H7 (cell line): ENCODE measurements around the gene ADGRF3. TPM values are rescaled to one million over a fixed set of nuclear protein-coding genes. Genes with fewer than 3 reads are reported as not detected.
A peak's percentile ranks its signal among the peaks of the same experiment; 100 is the strongest.
"Not testable (repeated sequence)": the region's sequence is repeated elsewhere in the genome, so short reads cannot be mapped to it uniquely, and the experiment has no call there.

Experiments used
- DNase-seq: peaks from one replicate; pipeline ENCODE4 v3.0.0; 2012
- H3K27me3 ChIP-seq: 2 replicates; pipeline ENCODE4 v1.6.0; 2011; ENCODE audit warnings: mild to moderate bottlenecking, low read length; ENCODE audit not compliant: control insufficient read depth, insufficient read depth
- H3K36me3 ChIP-seq: replicated peaks from 2 replicates; pipeline ENCODE4 v1.5.1; 2011; ENCODE audit warnings: low read length; ENCODE audit not compliant: control insufficient read depth, insufficient read depth
- H3K4me3 ChIP-seq: 2 replicates; pipeline ENCODE4 v1.5.1; 2011; ENCODE audit warnings: low read depth, mild to moderate bottlenecking, control low read depth, low read length, moderate library complexity; ENCODE audit not compliant: insufficient read depth
- total RNA-seq: library from RNA; depleted of rRNA; stranded (reverse); fragments of >200 nt; shearing (Covaris generic); gene quantifications from 2 replicates; pipeline ENCODE4 v1.2.3, GENCODE V29; 2014

Gene ADGRF3
- total RNA-seq, 1 experiment from 2014 or later: not detected

- DNase-seq: no peak
- H3K27me3 ChIP-seq: no peaks in the 10 kb centered on the region
- no peaks in the 10 kb centered on the region for H3K36me3 ChIP-seq
- no peak overlapping the region for H3K4me3 ChIP-seq
Measured at GRCh38 chr2:26316845-26317244, 29.7 kb downstream of the ADGRF3 start.

- H3K27me3 ChIP-seq: no peaks in the 10 kb centered on the region
- no peak overlapping the region for H3K4me3 ChIP-seq
- no peaks in the 10 kb centered on the region for H3K36me3 ChIP-seq
- peak; percentile 65 for DNase-seq
Measured at GRCh38 chr2:26316041-26316440, 30.5 kb downstream of the ADGRF3 start.

GRCh38 chr2:26314243-26314642 is 32.3 kb downstream of the ADGRF3 start:
- H3K27me3 ChIP-seq: no peaks in the 10 kb centered on the region
- DNase-seq: peak; percentile 84
- H3K36me3 ChIP-seq: no peaks in the 10 kb centered on the region
- no peak overlapping the region for H3K4me3 ChIP-seq

- Histone ChIP-seq H3K36me3 (no peaks in the 10 kb centered on the region), H3K4me3 (no peak overlapping the region), H3K27me3 (no peaks in the 10 kb centered on the region)
- DNase-seq: peak; percentile 20
Measured at GRCh38 chr2:26313446-26313845, 33.1 kb downstream of the ADGRF3 start.

GRCh38 chr2:26312471-26312870 is 34.1 kb downstream of the ADGRF3 start:
- Histone ChIP-seq H3K27me3 (no peaks in the 10 kb centered on the region), H3K4me3 (no peak overlapping the region), H3K36me3 (no peaks in the 10 kb centered on the region)
- no peak for DNase-seq

GRCh38 chr2:26309921-26310320 is 36.7 kb downstream of the ADGRF3 start:
- H3K36me3 ChIP-seq: no peaks in the 10 kb centered on the region
- no peaks in the 10 kb centered on the region for H3K27me3 ChIP-seq
- no peak for DNase-seq

GRCh38 chr2:26305540-26305939 is 41.0 kb downstream of the ADGRF3 start:
- Histone ChIP-seq H3K27me3 (no peaks in the 10 kb centered on the region; the same call in 1 of the 2 replicates), H3K36me3 (no peaks in the 10 kb centered on the region), H3K4me3 (no peak overlapping the region)
- no peak for DNase-seq

More at GRCh38 chr2:26309921-26310320, 36.7 kb downstream of the ADGRF3 start:
- no peak overlapping the region for H3K4me3 ChIP-seq

GRCh38 chr2:26305094-26305493 is 41.5 kb downstream of the ADGRF3 start:
- H3K4me3 ChIP-seq, H3K36me3 ChIP-seq, H3K27me3 ChIP-seq, DNase-seq: not testable (repeated sequence)

GRCh38 chr2:26302846-26303245 is 43.7 kb downstream of the ADGRF3 start:
- no peak for DNase-seq
- H3K4me3 ChIP-seq: no peak overlapping the region
- H3K27me3 ChIP-seq: peaks cover 2% of the 10 kb centered on the region; the same call in 1 of the 2 replicates

GRCh38 chr2:26300234-26300925 is 46.2 kb downstream of the ADGRF3 start:
- Histone ChIP-seq H3K36me3 (no peaks in the 10 kb centered on the region), H3K4me3 (no peak overlapping the region), H3K27me3 (peaks cover 2% of the 10 kb centered on the region; the same call in 1 of the 2 replicates)
- no peak for DNase-seq

More at GRCh38 chr2:26302846-26303245, 43.7 kb downstream of the ADGRF3 start:
- H3K36me3 ChIP-seq: no peaks in the 10 kb centered on the region

GRCh38 chr2:26299471-26300101 is 47.0 kb downstream of the ADGRF3 start:
- Histone ChIP-seq H3K27me3 (peaks cover 2% of the 10 kb centered on the region; the same call in 1 of the 2 replicates), H3K4me3 (peak overlapping the region; percentile 54), H3K36me3 (no peaks in the 10 kb centered on the region)
- DNase-seq: peak; percentile 48

GRCh38 chr2:26298638-26299393 is 47.8 kb downstream of the ADGRF3 start:
- Histone ChIP-seq H3K27me3 (peaks cover 2% of the 10 kb centered on the region; the same call in 1 of the 2 replicates), H3K4me3 (peak overlapping the region; percentile 54), H3K36me3 (no peaks in the 10 kb centered on the region)
- DNase-seq: peak; percentile 45

GRCh38 chr2:26298286-26298637 is 48.3 kb downstream of the ADGRF3 start:
- Histone ChIP-seq H3K27me3 (peaks cover 2% of the 10 kb centered on the region; the same call in 1 of the 2 replicates), H3K4me3 (peak overlapping the region; percentile 54), H3K36me3 (no peaks in the 10 kb centered on the region)
- DNase-seq: peak; percentile 66

GRCh38 chr2:26297061-26297460 is 49.5 kb downstream of the ADGRF3 start:
- Histone ChIP-seq H3K4me3 (no peak overlapping the region), H3K27me3 (peaks cover 2% of the 10 kb centered on the region; the same call in 1 of the 2 replicates), H3K36me3 (no peaks in the 10 kb centered on the region)
- DNase-seq: no peak
